Stimulated activated CD8-positive, alpha-beta memory T cell treated with anti-CD3 and anti-CD28 coated beads, Interleukin-12 subunit alpha, Interleukin-12 subunit beta, amount 100 ng/mL, for 4 hours (primary cell): ENCODE data around the gene RGMA.

Experiments
- DNase-seq: peaks from one replicate; pipeline ENCODE4 v3.0.0-alpha.2; 2020; ENCODE audit warnings: low read depth

The RGMA gene

GRCh38 chr15:93017526-93017925, 71.5 kb downstream of the RGMA start:
- no peak for DNase-seq

- no peak for DNase-seq
Measured at GRCh38 chr15:93012786-93013185, 76.2 kb downstream of the RGMA start.

- no peak for DNase-seq
Measured at GRCh38 chr15:93007994-93008393, 81.0 kb downstream of the RGMA start.

- DNase-seq, result no peak
Measured at GRCh38 chr15:93005133-93005532, 83.9 kb downstream of the RGMA start.

GRCh38 chr15:93001881-93002280, 87.1 kb downstream of the RGMA start:
- DNase-seq, result no peak

GRCh38 chr15:93001156-93001555, 87.9 kb downstream of the RGMA start:
- no peak for DNase-seq

DNA sequence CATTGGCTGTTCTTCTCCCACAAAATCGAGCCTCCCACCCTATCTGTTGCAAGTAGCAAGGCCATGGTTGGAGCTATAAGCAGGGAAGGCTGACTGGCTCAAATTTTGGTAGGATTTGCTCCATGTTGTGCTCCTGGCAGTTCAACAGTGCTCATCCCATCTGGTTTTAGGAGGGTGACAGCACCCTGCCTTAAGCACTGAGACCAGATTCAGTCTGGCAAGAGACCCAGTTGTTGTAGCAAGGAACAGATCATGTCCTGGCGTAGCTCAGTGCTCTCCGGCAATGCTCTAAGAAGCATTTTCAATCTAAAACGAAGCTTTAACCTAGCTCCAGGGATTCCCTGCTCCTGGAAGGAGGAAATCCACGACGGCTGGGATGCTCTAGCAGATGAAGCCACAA, 91.2 kb downstream of the RGMA start:
- DNase-seq, result no peak

- no peak for DNase-seq
Measured at GRCh38 chr15:92992720-92993119, 96.3 kb downstream of the RGMA start.

DNA sequence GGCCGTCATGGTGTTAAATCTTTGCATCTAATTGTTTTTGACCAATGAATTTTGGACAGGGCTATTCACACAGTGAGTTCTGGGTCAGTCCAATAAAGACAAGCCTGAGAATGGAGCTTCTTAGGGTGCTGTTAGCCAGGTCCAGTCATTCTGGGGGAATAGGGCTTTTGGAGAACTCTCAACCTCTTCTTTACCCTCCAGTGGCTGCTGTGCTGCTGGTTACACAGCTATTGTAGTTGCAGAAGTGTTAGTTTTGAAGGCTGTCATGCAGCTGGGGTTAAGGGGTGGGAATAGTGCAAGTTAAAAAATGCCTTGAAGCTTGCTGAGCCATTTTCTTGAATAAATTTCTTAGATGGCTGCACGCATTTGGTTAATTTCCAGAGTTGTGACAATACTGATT, 99.0 kb downstream of the RGMA start:
- no peak for DNase-seq

GRCh38 chr15:92989470-92989869, 99.5 kb downstream of the RGMA start:
- DNase-seq, result no peak
